Neutrophil (primary cell): ENCODE results near the gene OR2T12.
"Not testable (repeated sequence)": the region's sequence is repeated elsewhere in the genome, so short reads cannot be mapped to it uniquely, and the experiment has no call there.

ENCODE experiments used
- H3K27ac ChIP-seq: fragments of 200-600 bp; sonication (generic); 2 replicates; pipeline ENCODE4 v1.5.1; 2016; ENCODE audit warnings: mild to moderate bottlenecking, moderate library complexity
- H3K27me3 ChIP-seq: fragments of 200-600 bp; sonication (generic); 2 replicates; pipeline ENCODE4 v1.6.0; 2016; ENCODE audit warnings: mild to moderate bottlenecking
- H3K36me3 ChIP-seq: fragments of 200-600 bp; sonication (generic); 2 replicates; pipeline ENCODE4 v1.5.1; 2017
- H3K4me1 ChIP-seq, 2 experiments: fragments of 200-600 bp in 1 of 2; sonication (generic) in 1 of 2; 1 replicate in 1 of 2; 2 replicates in 1 of 2; pipeline versions ENCODE4 v1.5.1 to v1.6.1; 2013 to 2016; ENCODE audit warnings: low read depth in 1 of 2, low read length in 1 of 2, mild to moderate bottlenecking in 1 of 2, moderate library complexity in 1 of 2; ENCODE audit not compliant: control insufficient read depth in 1 of 2, insufficient read depth in 1 of 2
- H3K4me3 ChIP-seq, 2 experiments: fragments of 200-600 bp in 1 of 2; sonication (generic) in 1 of 2; 1 replicate in 1 of 2; 2 replicates in 1 of 2; pipeline ENCODE4 v1.5.1; 2013 to 2016; ENCODE audit warnings: low read depth in 1 of 2, low read length in 1 of 2, mild to moderate bottlenecking in 1 of 2, moderate library complexity in 1 of 2
- H3K9me3 ChIP-seq: fragments of 200-600 bp; sonication (generic); 2 replicates; pipeline ENCODE4 v1.5.1; 2016
- TF ChIP-seq, protein P1 (sequence below): fragments of 200-600 bp; sonication (generic); IDR thresholded peaks from 2 replicates; pipeline ENCODE4 v1.5.1; 2016; ENCODE audit warnings: antibody characterized with exemption

OR2T12 gene

DNA sequence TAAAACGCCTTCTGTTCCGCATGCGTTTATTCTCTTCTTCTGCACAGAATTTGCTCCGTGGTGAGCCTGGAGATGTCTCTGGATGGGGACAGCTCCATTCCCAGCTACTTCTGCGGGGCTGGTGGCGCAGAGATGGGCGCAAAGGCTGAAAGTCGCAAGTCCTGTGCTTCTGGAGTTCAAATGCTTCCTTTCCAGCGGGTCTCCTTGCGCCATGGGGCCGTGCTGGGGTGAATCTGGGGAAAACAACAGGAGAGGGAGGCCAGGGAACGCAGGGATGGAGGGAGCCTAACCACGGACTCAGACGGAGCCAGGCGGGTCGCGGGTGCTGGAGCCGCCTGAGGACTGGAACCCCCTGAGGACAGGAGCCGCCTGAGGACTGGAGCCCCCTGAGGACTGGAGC, 2.9 kb upstream of the OR2T12 start:
- H3K27ac ChIP-seq = no peak overlapping the region
- H3K4me3 ChIP-seq = no peak overlapping the region
- H3K4me1 ChIP-seq = no peaks in the 10 kb centered on the region
- TF ChIP-seq, protein P1, sequence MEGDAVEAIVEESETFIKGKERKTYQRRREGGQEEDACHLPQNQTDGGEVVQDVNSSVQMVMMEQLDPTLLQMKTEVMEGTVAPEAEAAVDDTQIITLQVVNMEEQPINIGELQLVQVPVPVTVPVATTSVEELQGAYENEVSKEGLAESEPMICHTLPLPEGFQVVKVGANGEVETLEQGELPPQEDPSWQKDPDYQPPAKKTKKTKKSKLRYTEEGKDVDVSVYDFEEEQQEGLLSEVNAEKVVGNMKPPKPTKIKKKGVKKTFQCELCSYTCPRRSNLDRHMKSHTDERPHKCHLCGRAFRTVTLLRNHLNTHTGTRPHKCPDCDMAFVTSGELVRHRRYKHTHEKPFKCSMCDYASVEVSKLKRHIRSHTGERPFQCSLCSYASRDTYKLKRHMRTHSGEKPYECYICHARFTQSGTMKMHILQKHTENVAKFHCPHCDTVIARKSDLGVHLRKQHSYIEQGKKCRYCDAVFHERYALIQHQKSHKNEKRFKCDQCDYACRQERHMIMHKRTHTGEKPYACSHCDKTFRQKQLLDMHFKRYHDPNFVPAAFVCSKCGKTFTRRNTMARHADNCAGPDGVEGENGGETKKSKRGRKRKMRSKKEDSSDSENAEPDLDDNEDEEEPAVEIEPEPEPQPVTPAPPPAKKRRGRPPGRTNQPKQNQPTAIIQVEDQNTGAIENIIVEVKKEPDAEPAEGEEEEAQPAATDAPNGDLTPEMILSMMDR = no peak
- no peaks in the 10 kb centered on the region for H3K27me3 ChIP-seq
- no peaks in the 10 kb centered on the region for H3K36me3 ChIP-seq
- no peaks in the 10 kb centered on the region for H3K9me3 ChIP-seq

DNA sequence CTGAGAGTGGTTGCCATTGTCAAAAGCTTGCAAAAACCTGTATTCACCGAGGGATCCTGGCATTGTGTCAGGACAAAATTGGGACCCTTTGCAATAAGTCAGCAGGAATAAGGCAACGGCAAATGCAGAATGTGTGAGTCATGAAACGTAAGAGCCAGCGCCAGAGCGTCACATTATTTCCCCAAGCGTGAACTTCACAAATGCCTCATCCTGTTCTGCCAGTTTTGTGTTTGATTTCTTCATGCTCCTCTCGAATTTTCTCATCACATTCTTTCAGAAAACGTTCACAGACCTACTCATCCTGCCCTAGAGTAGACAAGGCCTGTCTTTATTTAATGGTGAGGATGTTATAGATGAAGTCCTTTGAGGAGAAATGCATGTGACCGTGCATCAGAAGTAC, 2.4 kb upstream of the OR2T12 start:
- H3K27me3 ChIP-seq, H3K36me3 ChIP-seq, H3K27ac ChIP-seq, H3K9me3 ChIP-seq, H3K4me3 ChIP-seq, H3K4me1 ChIP-seq: not testable (repeated sequence)

DNA sequence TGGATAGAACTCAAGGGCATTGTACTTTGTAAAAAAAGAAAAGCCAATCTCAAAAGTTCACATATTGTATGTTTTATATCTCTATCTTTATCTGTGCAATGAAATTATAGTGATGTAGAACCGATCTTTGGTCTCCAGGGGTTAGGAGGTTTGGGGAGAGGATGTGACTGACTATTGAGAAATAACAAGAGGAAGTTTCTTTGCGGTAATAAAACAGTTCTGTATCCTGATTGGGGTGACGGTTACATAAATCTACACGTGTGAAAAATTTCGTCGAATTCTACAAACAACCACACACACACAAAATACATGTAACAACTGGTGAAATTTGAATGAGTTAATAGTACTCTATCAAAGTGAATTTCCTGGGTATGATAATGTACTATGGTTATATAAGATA, 14.8 kb downstream of the OR2T12 start:
- H3K36me3 ChIP-seq = no peaks in the 10 kb centered on the region
- H3K4me3 ChIP-seq = no peak overlapping the region
- H3K4me1 ChIP-seq = peaks cover 0 to 5% of the 10 kb centered on the region in 2 experiments
- TF ChIP-seq, protein P1 = no peak
- H3K27ac ChIP-seq = no peak overlapping the region
- no peaks in the 10 kb centered on the region for H3K27me3 ChIP-seq
- H3K9me3 ChIP-seq = no peaks in the 10 kb centered on the region

DNA sequence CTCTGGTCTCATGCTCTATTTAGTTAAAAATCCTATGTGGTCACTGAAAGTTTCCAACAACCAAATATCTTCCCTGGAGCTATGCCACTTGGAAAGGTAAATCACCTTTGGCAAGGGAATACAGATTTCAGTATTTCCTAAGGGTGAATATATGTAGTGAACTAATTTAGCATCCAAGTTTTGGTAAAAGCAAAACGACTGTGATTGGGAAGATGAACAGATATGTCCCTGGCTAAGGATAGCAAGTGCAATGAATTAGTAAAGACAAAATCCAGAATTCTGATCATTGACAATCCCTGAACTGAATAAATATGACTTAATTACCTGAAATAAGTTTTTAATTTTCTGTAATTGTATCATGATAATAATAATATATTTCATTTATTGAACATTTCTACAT, 25.3 kb downstream of the OR2T12 start, which contains the start of gene OR2T33:
Gene OR2T33, minus strand, starts transcription at position 101 of the 400 bp plus-strand sequence. CDS start 4,162 bp downstream, outside the sequence.
- Histone ChIP-seq H3K4me1 (no peaks in the 10 kb centered on the region), H3K36me3 (no peaks in the 10 kb centered on the region), H3K9me3 (no peaks in the 10 kb centered on the region), H3K4me3 (no peak within 1 kb of the TSS), H3K27me3 (no peaks in the 10 kb centered on the region), H3K27ac (no peak within 1 kb of the TSS)
- TF ChIP-seq, protein P1 = no peak

DNA sequence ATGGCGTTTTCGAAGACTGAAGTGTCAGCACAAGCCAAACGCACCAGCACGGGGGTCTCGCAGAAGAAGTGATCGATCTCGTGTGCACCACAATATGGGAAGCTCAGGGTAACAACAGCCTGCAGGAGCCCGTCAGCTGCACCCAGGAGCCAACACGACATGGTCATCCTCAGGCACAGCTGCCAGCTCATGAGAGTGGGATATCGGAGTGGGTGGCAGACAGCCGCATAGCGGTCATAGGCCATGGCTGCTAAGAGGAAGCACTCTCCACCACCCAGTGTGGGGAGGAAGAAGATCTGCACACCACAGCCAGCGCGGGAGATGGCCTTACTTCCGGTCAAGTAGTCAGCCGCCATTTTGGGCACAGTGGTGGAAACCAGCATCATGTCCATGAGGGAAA, 30.0 kb downstream of the OR2T12 start:
- not testable (repeated sequence) for H3K4me3 ChIP-seq, H3K27ac ChIP-seq, H3K36me3 ChIP-seq, H3K9me3 ChIP-seq, H3K4me1 ChIP-seq, H3K27me3 ChIP-seq

DNA sequence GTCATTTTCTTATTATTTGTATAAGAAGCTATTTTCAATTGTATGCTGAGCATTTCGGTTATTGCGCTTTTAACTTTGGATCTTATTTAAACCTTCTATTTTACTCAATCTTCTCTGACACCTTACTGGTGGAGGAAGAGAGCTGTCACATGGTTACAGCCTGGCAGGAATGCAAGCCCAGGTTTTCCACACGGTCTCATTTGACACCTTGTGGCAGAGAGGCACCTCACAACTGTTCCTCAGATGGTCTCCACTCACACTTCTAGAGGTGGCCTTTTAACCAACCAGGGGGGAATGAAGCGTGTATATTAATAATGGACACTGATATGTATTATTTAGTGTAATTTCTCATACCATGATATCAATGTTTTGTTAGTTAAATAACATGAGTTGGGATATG, 35.0 kb downstream of the OR2T12 start:
- H3K4me3 ChIP-seq = no peak overlapping the region
- H3K36me3 ChIP-seq = no peaks in the 10 kb centered on the region
- no peaks in the 10 kb centered on the region for H3K27me3 ChIP-seq
- H3K9me3 ChIP-seq = no peaks in the 10 kb centered on the region
- no peaks in the 10 kb centered on the region for H3K4me1 ChIP-seq
- TF ChIP-seq, protein P1 = no peak
- no peak overlapping the region for H3K27ac ChIP-seq

DNA sequence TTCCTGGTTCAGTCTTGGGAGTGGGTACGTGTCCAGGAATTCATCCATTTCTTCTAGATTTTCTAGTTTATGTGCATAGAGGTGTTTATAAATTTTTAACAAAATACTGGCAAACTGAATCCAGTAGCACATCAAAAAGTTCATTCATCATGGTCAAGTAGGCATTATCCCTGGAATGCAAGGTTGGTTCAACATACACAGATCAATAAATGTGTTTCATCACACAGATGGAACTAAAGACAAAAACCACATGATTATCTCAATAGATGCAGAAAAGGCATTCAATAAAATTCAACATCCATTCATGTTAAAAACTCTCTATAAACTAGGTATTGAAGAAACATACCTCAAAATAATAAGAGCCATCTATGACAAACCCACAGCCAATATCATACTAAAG, 43.9 kb downstream of the OR2T12 start:
- H3K27ac ChIP-seq, H3K4me1 ChIP-seq, H3K36me3 ChIP-seq, H3K9me3 ChIP-seq, H3K4me3 ChIP-seq, H3K27me3 ChIP-seq: not testable (repeated sequence)
